Fibroblast of pulmonary artery (primary cell): ENCODE results near the gene SLC6A16.
"Not testable (repeated sequence)": the region's sequence is repeated elsewhere in the genome, so short reads cannot be mapped to it uniquely, and the experiment has no call there.

ENCODE experiments used
- DNase-seq: peaks from one replicate; pipeline ENCODE4 v3.0.0-alpha.2; 2010; ENCODE audit warnings: low read depth
- H3K4me3 ChIP-seq: replicated peaks from 2 replicates; pipeline ENCODE4 v1.5.1; 2011; ENCODE audit warnings: low read depth, mild to moderate bottlenecking, control low read depth, low read length, moderate library complexity
- TF ChIP-seq, protein P1 (sequence below): IDR thresholded peaks from 2 replicates; pipeline ENCODE4 v1.5.1; 2011; ENCODE audit warnings: mild to moderate bottlenecking, control low read depth, low read length, inconsistent platforms; ENCODE audit errors: missing control alignments

Gene SLC6A16

DNA sequence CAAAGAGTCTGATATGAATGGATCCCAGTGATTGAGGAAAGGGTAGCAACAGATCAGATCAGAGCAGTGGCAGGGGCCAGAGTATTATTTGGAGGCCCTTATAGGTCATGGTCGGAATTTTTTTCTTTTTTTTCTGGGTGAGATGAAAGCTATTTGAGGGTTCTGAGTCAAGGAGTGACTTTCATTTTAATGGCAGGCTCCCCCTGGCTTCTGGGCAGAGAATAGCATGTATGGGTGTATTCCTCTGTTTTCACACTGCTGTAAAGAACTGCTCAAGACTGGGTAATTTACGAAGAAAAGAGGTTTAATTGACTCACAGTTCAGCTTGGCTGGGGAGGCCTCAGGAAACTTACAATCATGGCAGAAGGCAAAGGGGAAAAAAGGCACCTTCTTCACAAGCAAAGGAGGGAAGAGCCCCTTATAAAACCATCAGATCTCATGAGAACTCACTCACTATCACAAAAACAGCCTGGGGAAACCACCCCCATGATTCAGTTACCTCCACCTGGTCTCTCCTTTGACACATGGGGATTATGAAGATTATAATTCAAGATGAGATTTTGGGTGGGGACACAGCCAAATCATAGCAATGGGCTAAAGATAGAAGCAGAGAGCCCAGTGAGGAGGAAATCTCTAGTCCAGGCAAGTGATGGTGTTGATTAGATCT is 3.0 kb upstream of the SLC6A16 start:
- TF ChIP-seq, protein P1, sequence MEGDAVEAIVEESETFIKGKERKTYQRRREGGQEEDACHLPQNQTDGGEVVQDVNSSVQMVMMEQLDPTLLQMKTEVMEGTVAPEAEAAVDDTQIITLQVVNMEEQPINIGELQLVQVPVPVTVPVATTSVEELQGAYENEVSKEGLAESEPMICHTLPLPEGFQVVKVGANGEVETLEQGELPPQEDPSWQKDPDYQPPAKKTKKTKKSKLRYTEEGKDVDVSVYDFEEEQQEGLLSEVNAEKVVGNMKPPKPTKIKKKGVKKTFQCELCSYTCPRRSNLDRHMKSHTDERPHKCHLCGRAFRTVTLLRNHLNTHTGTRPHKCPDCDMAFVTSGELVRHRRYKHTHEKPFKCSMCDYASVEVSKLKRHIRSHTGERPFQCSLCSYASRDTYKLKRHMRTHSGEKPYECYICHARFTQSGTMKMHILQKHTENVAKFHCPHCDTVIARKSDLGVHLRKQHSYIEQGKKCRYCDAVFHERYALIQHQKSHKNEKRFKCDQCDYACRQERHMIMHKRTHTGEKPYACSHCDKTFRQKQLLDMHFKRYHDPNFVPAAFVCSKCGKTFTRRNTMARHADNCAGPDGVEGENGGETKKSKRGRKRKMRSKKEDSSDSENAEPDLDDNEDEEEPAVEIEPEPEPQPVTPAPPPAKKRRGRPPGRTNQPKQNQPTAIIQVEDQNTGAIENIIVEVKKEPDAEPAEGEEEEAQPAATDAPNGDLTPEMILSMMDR, result peak; percentile 70
- DNase-seq, result peak; percentile 33
- no peak overlapping the region for H3K4me3 ChIP-seq

DNA sequence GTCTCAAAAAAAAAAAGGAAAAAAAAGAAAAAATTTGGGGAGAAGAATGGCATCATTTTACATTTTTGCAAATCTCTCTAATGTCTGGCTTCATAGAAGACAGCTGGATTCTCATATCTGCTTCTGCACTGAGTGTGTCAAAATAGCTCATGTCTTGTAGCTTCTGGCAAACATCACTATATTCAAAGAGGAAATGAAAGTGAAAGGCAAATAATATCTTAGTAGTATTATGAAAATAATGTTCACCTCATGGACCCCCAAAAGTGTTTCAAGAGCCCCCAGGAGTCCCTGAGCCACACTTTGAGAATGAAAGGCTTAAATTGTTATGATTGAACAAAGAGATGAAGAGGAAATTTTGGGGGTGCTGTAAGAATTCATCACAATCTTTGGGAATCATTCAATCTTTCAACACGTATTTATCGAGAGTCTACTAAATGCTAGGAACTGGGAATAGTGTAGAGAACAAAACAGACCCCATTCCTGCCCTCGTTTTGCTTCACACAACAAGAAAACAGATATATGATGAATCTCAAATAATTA is 1.2 kb upstream of the SLC6A16 start:
- H3K4me3 ChIP-seq, result no peak overlapping the region
- TF ChIP-seq, protein P1, result no peak
- no peak for DNase-seq

DNA sequence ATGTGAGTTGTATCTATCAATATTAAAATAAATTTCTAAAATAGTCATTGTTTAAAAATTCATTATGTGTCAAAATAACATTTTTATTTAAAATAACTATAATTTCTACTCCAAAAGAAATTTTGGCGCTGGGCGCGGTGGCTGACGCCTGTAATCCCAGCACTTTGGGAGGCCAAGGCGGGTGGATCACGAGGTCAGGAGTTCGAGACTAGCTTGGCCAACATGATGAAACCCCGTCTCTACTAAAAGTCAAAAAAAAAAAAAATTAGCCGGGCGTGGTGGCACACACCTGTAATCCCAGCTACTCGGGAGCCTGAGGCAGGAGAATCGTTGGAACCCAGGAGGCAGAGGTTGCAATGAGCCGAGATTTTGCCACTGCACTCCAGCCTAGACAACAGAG is 765 bp upstream of the SLC6A16 start:
- not testable (repeated sequence) for DNase-seq, H3K4me3 ChIP-seq

DNA sequence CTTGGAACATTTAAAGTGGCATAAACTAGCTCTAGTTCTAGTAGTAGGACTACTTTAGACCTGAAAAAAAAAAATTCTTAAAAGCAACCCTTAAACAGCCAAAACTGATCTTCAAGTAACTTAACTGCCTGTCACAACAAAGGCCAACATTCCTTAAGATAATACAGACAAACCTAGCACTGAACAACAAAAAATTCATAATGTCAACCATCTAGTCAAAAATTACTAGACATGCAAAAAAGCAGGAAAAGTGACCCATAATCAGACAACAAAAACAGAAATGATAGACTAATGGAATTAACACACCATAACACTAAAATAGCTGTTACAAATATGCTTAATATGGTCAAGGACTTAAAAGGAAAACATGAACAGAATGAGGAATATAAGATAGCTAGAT is 6.7 kb downstream of the SLC6A16 start:
- H3K4me3 ChIP-seq, result no peak overlapping the region
- no peak for DNase-seq
- TF ChIP-seq, protein P1, result no peak

DNA sequence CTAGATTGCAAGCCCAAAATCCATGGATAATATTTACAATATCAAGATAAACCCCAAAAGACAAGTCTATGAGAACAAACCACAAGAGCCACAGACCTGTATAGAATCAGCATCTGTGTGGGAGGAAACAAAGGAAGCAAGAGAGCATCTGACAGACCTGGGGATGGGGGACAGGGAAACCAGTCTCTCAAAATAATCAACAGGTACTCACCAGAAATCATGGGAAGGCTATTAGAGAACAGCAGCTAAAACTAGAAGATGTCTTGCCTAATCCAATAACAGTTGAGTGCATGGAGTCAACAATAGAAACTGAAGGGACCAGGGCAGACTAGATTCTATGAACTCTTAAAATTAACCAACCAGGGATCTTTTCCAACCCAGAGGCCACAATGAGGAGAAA is 8.7 kb downstream of the SLC6A16 start:
- TF ChIP-seq, protein P1, result no peak
- DNase-seq, result no peak
- no peak overlapping the region for H3K4me3 ChIP-seq

DNA sequence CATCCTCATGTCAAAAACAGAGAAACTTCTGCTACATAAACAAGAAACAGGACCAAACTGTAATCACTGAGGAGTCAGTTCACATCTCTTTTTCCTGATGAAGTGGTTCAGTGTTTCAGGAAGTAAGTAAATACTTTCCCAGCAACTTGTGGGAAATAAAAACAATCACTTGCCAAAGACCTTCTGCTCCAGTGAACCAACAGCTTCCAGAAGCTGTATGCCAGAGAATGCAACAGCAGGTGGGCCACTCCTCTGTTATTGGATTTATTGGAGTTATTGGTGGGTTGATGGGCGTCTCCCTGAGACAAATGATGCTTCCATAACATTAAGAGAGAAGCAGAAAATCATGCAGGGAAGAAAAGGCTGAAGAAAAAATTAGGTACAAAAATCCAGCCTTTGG is 9.9 kb downstream of the SLC6A16 start:
- TF ChIP-seq, protein P1, result no peak
- H3K4me3 ChIP-seq, result no peak overlapping the region
- DNase-seq, result no peak

DNA sequence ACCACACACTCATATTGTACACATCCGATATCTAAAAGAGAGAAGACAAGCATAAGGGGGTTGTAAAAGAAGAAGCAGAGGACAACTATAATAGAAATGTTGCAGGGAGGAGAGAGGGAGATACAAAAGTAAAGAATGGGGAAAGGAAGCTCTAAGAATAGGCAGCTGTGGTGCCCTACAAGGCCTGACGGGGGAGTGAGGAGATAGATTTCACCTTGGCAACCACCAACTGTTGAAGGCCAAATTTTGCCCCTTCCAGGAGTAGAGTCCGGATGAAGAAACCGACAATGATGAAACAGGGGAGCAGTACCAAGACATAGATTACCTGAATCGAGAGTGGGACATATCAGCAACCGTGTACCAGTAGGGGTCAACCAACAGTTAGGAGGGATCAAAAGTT is 15.9 kb downstream of the SLC6A16 start:
- no peak overlapping the region for H3K4me3 ChIP-seq
- no peak for DNase-seq
- TF ChIP-seq, protein P1, result no peak

DNA sequence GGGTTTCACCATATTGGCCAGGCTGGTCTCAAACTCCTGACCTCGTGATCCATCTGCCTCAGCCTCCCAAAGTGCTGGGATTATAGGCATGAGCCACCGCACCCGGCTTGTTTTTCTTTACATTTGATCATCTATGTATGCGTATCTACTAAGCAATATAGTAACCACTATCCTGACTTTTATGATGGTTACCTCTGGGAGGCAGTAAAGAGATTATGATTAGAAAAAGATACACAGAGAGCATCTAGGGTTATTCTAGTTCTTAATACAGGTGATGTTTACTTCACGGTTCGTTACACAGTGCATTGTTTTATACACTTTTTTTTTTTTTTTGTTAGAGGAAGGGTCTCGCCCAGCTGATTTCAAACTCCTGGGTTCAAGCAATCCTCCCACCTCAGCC is 18.3 kb downstream of the SLC6A16 start:
- DNase-seq, result not testable (repeated sequence)

More for the DNA sequence above, 18.3 kb downstream of the SLC6A16 start:
- not testable (repeated sequence) for H3K4me3 ChIP-seq
